Astrocyte (in vitro differentiated cells and primary cell): ENCODE results near the gene LPGAT1. TPM values are rescaled to one million over a fixed set of nuclear protein-coding genes. Genes with fewer than 3 reads are reported as not detected.

ENCODE experiments used
- DNase-seq: peaks from one replicate; pipeline ENCODE4 v3.0.0-alpha.2; 2010; ENCODE audit warnings: low read depth
- FAIRE-seq: peaks from 2 replicates; lab custom pipeline; 2011; peaks lifted over from hg19 to GRCh38; lab: Jason Lieb, UNC
- H2AFZ ChIP-seq: 2 replicates; pipeline ENCODE4 v1.6.0; 2012; ENCODE audit warnings: low read depth, low read length, inconsistent platforms
- H3K27ac ChIP-seq: 2 replicates; pipeline ENCODE4 v1.5.1; 2011; ENCODE audit warnings: low read depth, low read length, inconsistent platforms
- H3K27me3 ChIP-seq: 2 replicates; pipeline ENCODE4 v1.6.0; 2011; ENCODE audit warnings: low read length, inconsistent platforms; ENCODE audit not compliant: insufficient read depth
- H3K36me3 ChIP-seq: 2 replicates; pipeline ENCODE4 v1.5.1; 2011; ENCODE audit warnings: low read length, inconsistent platforms; ENCODE audit not compliant: insufficient read depth
- H3K4me1 ChIP-seq: 2 replicates; pipeline ENCODE4 v1.5.1; 2011; ENCODE audit warnings: low read length, inconsistent platforms; ENCODE audit not compliant: insufficient read depth
- H3K4me2 ChIP-seq: 2 replicates; pipeline ENCODE4 v1.6.0; 2012; ENCODE audit warnings: low read length, inconsistent platforms
- H3K4me3 ChIP-seq: 2 replicates; pipeline ENCODE4 v1.5.1; 2011; ENCODE audit warnings: low read depth, mild to moderate bottlenecking, low read length, inconsistent platforms; ENCODE audit not compliant: insufficient read depth
- H3K79me2 ChIP-seq: 2 replicates; pipeline ENCODE4 v1.6.0; 2012; ENCODE audit warnings: mild to moderate bottlenecking, low read length, inconsistent platforms; ENCODE audit not compliant: insufficient read depth
- H3K9ac ChIP-seq: 2 replicates; pipeline ENCODE4 v1.6.0; 2012; ENCODE audit warnings: mild to moderate bottlenecking, low read length, inconsistent platforms
- H3K9me3 ChIP-seq: 2 replicates; pipeline ENCODE4 v1.5.1; 2012; ENCODE audit warnings: low read depth, mild to moderate bottlenecking, low read length, inconsistent platforms; ENCODE audit not compliant: insufficient read depth
- H4K20me1 ChIP-seq: 2 replicates; pipeline ENCODE4 v1.6.0; 2012; ENCODE audit warnings: low read length, inconsistent platforms; ENCODE audit not compliant: insufficient read depth
- H3K27ac Mint-ChIP-seq: one replicate; pipeline ENCODE4 v1.8.0; 2021; ENCODE audit warnings: mild to moderate bottlenecking, mixed read lengths; ENCODE audit not compliant: unreplicated experiment
- H3K27me3 Mint-ChIP-seq: one replicate; pipeline ENCODE4 v1.8.0; 2021; ENCODE audit warnings: low read depth, mixed read lengths; ENCODE audit not compliant: unreplicated experiment
- H3K36me3 Mint-ChIP-seq: one replicate; pipeline ENCODE4 v1.8.0; 2021; ENCODE audit warnings: low read depth, mixed read lengths; ENCODE audit not compliant: unreplicated experiment
- H3K4me1 Mint-ChIP-seq: one replicate; pipeline ENCODE4 v1.8.0; 2021; ENCODE audit warnings: low read depth, mixed read lengths; ENCODE audit not compliant: unreplicated experiment
- H3K4me3 Mint-ChIP-seq: one replicate; pipeline ENCODE4 v1.8.0; 2021; ENCODE audit warnings: mild to moderate bottlenecking, moderate library complexity, mixed read lengths; ENCODE audit not compliant: unreplicated experiment
- H3K9me3 Mint-ChIP-seq: one replicate; pipeline ENCODE4 v1.8.0; 2021; ENCODE audit warnings: mild to moderate bottlenecking, mixed read lengths; ENCODE audit not compliant: unreplicated experiment
- CTCF ChIP-seq: IDR thresholded peaks from 2 replicates; pipeline ENCODE4 v1.5.1; 2011; ENCODE audit warnings: low read depth, mild to moderate bottlenecking, inconsistent platforms, low read length, moderate library complexity; ENCODE audit not compliant: insufficient read depth
- EZH2 ChIP-seq: IDR thresholded peaks from 2 replicates; pipeline ENCODE4 v1.6.1; 2012; ENCODE audit warnings: mild to moderate bottlenecking, low read length, inconsistent platforms; ENCODE audit not compliant: insufficient read depth
- total RNA-seq: library from RNA; stranded (reverse); gene quantifications from 2 replicates; pipeline ENCODE4 v1.2.1, GENCODE V29; 2021

Gene LPGAT1
- total RNA-seq, 1 donor from 2014 or later: 36.7 TPM

GRCh38 chr1:211741788-211742187, 88.8 kb downstream of the LPGAT1 start:
- no peak overlapping the region for H3K27ac Mint-ChIP-seq
- peak; percentile 69 for DNase-seq
- Histone ChIP-seq H3K27me3 (no peaks in the 10 kb centered on the region), H3K4me2 (peak overlapping the region; percentile 14), H3K27ac (no peak overlapping the region), H3K79me2 (no peaks in the 10 kb centered on the region), H4K20me1 (no peaks in the 10 kb centered on the region), H3K9me3 (no peaks in the 10 kb centered on the region), H3K4me3 (no peak overlapping the region), H3K9ac (no peak overlapping the region), H2AFZ (no peak overlapping the region), H3K4me1 (peaks cover 4% of the 10 kb centered on the region), H3K36me3 (no peaks in the 10 kb centered on the region)
- H3K36me3 Mint-ChIP-seq: no peaks in the 10 kb centered on the region
- FAIRE-seq: no peak
- peaks cover 3% of the 10 kb centered on the region for H3K27me3 Mint-ChIP-seq
- no peaks in the 10 kb centered on the region for H3K9me3 Mint-ChIP-seq
- TF ChIP-seq CTCF: no peak
- no peak for TF ChIP-seq EZH2
- peaks cover 25% of the 10 kb centered on the region for H3K4me1 Mint-ChIP-seq
- no peak overlapping the region for H3K4me3 Mint-ChIP-seq

- H3K9me3 Mint-ChIP-seq: no peaks in the 10 kb centered on the region
- Histone ChIP-seq H3K79me2 (no peaks in the 10 kb centered on the region), H3K9me3 (no peaks in the 10 kb centered on the region), H3K9ac (no peak overlapping the region), H3K4me3 (no peak overlapping the region), H3K36me3 (no peaks in the 10 kb centered on the region), H4K20me1 (no peaks in the 10 kb centered on the region), H3K27ac (no peak overlapping the region), H3K4me1 (peaks cover 7% of the 10 kb centered on the region), H3K27me3 (no peaks in the 10 kb centered on the region), H2AFZ (no peak overlapping the region), H3K4me2 (no peak overlapping the region)
- no peaks in the 10 kb centered on the region for H3K36me3 Mint-ChIP-seq
- peaks cover 3% of the 10 kb centered on the region for H3K27me3 Mint-ChIP-seq
- FAIRE-seq (no peak), DNase-seq (no peak)
- no peak overlapping the region for H3K27ac Mint-ChIP-seq
- no peak for TF ChIP-seq CTCF
- no peak for TF ChIP-seq EZH2
- H3K4me1 Mint-ChIP-seq: peaks cover 30% of the 10 kb centered on the region
- H3K4me3 Mint-ChIP-seq: no peak overlapping the region
Observed at GRCh38 chr1:211741116-211741515, 89.4 kb downstream of the LPGAT1 start.

- H3K36me3 Mint-ChIP-seq: no peaks in the 10 kb centered on the region
- no peaks in the 10 kb centered on the region for H4K20me1 ChIP-seq
- H2AFZ ChIP-seq: no peak overlapping the region
- H3K4me2 ChIP-seq: no peak overlapping the region
- no peaks in the 10 kb centered on the region for H3K9me3 ChIP-seq
- no peak overlapping the region for H3K4me3 Mint-ChIP-seq
- H3K4me1 Mint-ChIP-seq: peaks cover 42% of the 10 kb centered on the region
- H3K79me2 ChIP-seq: no peaks in the 10 kb centered on the region
- H3K36me3 ChIP-seq: no peaks in the 10 kb centered on the region
- TF ChIP-seq CTCF (no peak), EZH2 (no peak)
- FAIRE-seq: no peak
- peaks cover 3% of the 10 kb centered on the region for H3K27me3 Mint-ChIP-seq
- H3K9me3 Mint-ChIP-seq: no peaks in the 10 kb centered on the region
- no peak overlapping the region for H3K4me3 ChIP-seq
- no peak for DNase-seq
- peaks cover 19% of the 10 kb centered on the region for H3K4me1 ChIP-seq
- no peak overlapping the region for H3K27ac Mint-ChIP-seq
- H3K9ac ChIP-seq: no peak overlapping the region
- H3K27me3 ChIP-seq: no peaks in the 10 kb centered on the region
- H3K27ac ChIP-seq: no peak overlapping the region
Observed at GRCh38 chr1:211739671-211740411, 90.7 kb downstream of the LPGAT1 start.
